Stimulated activated CD4-positive, alpha-beta T cell treated with anti-CD3 and anti-CD28 coated beads, Interleukin-2, amount 100 ng/mL, for 48 hours (primary cell): ENCODE data around the gene FRMD8.

ENCODE experiments used
- DNase-seq, 2 donors: peaks; one replicate each; pipeline ENCODE4 v3.0.0-alpha.2; 2020

The FRMD8 gene

GRCh38 chr11:65416341-65416824 lies 29.9 kb downstream of the FRMD8 start:
- DNase-seq, result peak; percentile 91 to 96

GRCh38 chr11:65416841-65417701 lies 30.6 kb downstream of the FRMD8 start:
- DNase-seq, result peak in 1 of 2 donors; percentile 23

GRCh38 chr11:65417702-65418430 lies 31.4 kb downstream of the FRMD8 start:
- DNase-seq, result no peak

GRCh38 chr11:65418431-65418680 lies 31.9 kb downstream of the FRMD8 start:
- DNase-seq, result peak in 1 of 2 donors; percentile 22

GRCh38 chr11:65418681-65419459 lies 32.4 kb downstream of the FRMD8 start:
- peak; percentile 85 to 89 for DNase-seq

GRCh38 chr11:65419460-65419771 lies 33.0 kb downstream of the FRMD8 start:
- DNase-seq, result no peak

- peak in 1 of 2 donors; percentile 53 for DNase-seq
Observed at GRCh38 chr11:65419772-65420481, 33.5 kb downstream of the FRMD8 start.

GRCh38 chr11:65420506-65420905 lies 34.1 kb downstream of the FRMD8 start:
- no peak for DNase-seq

GRCh38 chr11:65420979-65421793 lies 34.7 kb downstream of the FRMD8 start:
- DNase-seq, result peak; percentile 76 to 80

- peak; percentile 97 to 98 for DNase-seq
Observed at GRCh38 chr11:65421794-65422632, 35.6 kb downstream of the FRMD8 start.

GRCh38 chr11:65422633-65423515 lies 36.4 kb downstream of the FRMD8 start, which contains the start of gene NEAT1:
NEAT1 (plus strand) TSS chr11:65422798.
- DNase-seq, result peak; percentile 96 to 97

GRCh38 chr11:65423516-65424204 lies 37.2 kb downstream of the FRMD8 start:
- no peak for DNase-seq

- DNase-seq, result no peak
Observed at GRCh38 chr11:65424205-65425104, 38.0 kb downstream of the FRMD8 start.

- DNase-seq, result peak in 1 of 2 donors; percentile 73
Observed at GRCh38 chr11:65425105-65425970, 38.9 kb downstream of the FRMD8 start.

GRCh38 chr11:65425971-65426838 lies 39.8 kb downstream of the FRMD8 start:
- DNase-seq, result no peak
